GM12878 (cell line): ENCODE results near the gene ETF1. TPM values are rescaled to one million over a fixed set of nuclear protein-coding genes. Genes with fewer than 3 reads are reported as not detected.

ENCODE experiments used
- ATAC-seq: fragments of 200-7000 bp; cut with Tn5 transposase; 3 replicates; pipeline ENCODE4 v1.9.1; 2020; ENCODE audit warnings: mild to moderate bottlenecking, moderate library complexity
- BruUV-seq: library from RNA; stranded (reverse); fragments of 400-500 nt; replicated peaks from 2 replicates; lab custom pipeline; 2021; lab: Mats Ljungman, UMichigan
- CTCF ChIA-PET: fragments of 300-600 bp; sonication (Branson Sonifier 250); formaldehyde crosslinking; extraction: SDS; loops from one replicate; lab custom pipeline; 2021; ENCODE audit warnings: inconsistent platforms; lab: Yijun Ruan, JAX
- POLR2A ChIA-PET: fragments of 350-600 bp; formaldehyde crosslinking; extraction: SDS; loops from one replicate; lab custom pipeline; 2021; ENCODE audit warnings: inconsistent platforms; lab: Charles Lee
- RAD21 ChIA-PET: fragments of 300-600 bp; sonication (Branson Sonifier 250); formaldehyde crosslinking; loops from one replicate; lab custom pipeline; 2023; ENCODE audit warnings: antibody characterized with exemption; ENCODE audit not compliant: unreplicated experiment; lab: Charles Lee
- SMC1A ChIA-PET: fragments of 300-600 bp; sonication (Branson Sonifier 250); formaldehyde crosslinking; loops from one replicate; lab custom pipeline; 2023; ENCODE audit not compliant: unreplicated experiment, uncharacterized antibody; lab: Charles Lee
- DNase-seq: peaks from one replicate; pipeline ENCODE4 v3.0.0-alpha.2; 2011; ENCODE audit warnings: low read depth, low spot score
- FAIRE-seq: peaks from 3 replicates; lab custom pipeline; 2011; peaks lifted over from hg19 to GRCh38; lab: Jason Lieb, UNC
- H2AFZ ChIP-seq: 2 replicates; pipeline ENCODE4 v1.6.0; 2011; ENCODE audit warnings: low read depth, low read length, control low read depth; ENCODE audit not compliant: control insufficient read depth
- H3K27ac ChIP-seq: 2 replicates; pipeline ENCODE4 v1.5.1; 2011; ENCODE audit warnings: control low read depth; ENCODE audit not compliant: control insufficient read depth, insufficient read depth
- H3K27me3 ChIP-seq, 2 experiments: replicated peaks in 1 of 2; 2 replicates each; pipeline versions ENCODE4 v1.6.0 to v1.6.1; 2011; ENCODE audit warnings: low read length in 1 of 2; ENCODE audit not compliant: control insufficient read depth in 2 of 2, insufficient read depth in 2 of 2
- H3K36me3 ChIP-seq, 2 experiments: 2 replicates each; pipeline ENCODE4 v1.5.1; 2011; ENCODE audit warnings: low read length in 1 of 2; ENCODE audit not compliant: control insufficient read depth in 2 of 2, insufficient read depth in 2 of 2
- H3K4me1 ChIP-seq: 2 replicates; pipeline ENCODE4 v1.6.1; 2011; ENCODE audit warnings: mild to moderate bottlenecking, low read length, moderate library complexity, mixed read lengths; ENCODE audit not compliant: control insufficient read depth, insufficient read depth
- H3K4me2 ChIP-seq: 2 replicates; pipeline ENCODE4 v1.6.0; 2011; ENCODE audit warnings: control low read depth; ENCODE audit not compliant: control insufficient read depth, insufficient read depth
- H3K4me3 ChIP-seq: fragments of 200-600 bp; sonication (generic); 2 replicates; pipeline ENCODE4 v1.5.1; 2016
- H3K79me2 ChIP-seq: 2 replicates; pipeline ENCODE4 v1.6.0; 2011; ENCODE audit warnings: low read length; ENCODE audit not compliant: control insufficient read depth, insufficient read depth
- H3K9ac ChIP-seq: 2 replicates; pipeline ENCODE4 v1.8.0; 2011; ENCODE audit warnings: low read length, control low read depth, mixed read lengths; ENCODE audit not compliant: control insufficient read depth, insufficient read depth
- H3K9me3 ChIP-seq: replicated peaks from 3 replicates; pipeline ENCODE4 v1.5.1; 2011; ENCODE audit warnings: mild to moderate bottlenecking, low read length; ENCODE audit not compliant: control insufficient read depth, insufficient read depth
- H4K20me1 ChIP-seq: 2 replicates; pipeline ENCODE4 v1.6.0; 2011; ENCODE audit not compliant: control insufficient read depth, insufficient read depth
- BRCA1 ChIP-seq: IDR thresholded peaks from 2 replicates; pipeline ENCODE4 v1.6.1; 2011; ENCODE audit warnings: low read depth, low read length, improper control_type of control experiment
- CEBPB ChIP-seq, 2 experiments: fragments of 150-350 bp in 1 of 2; IDR thresholded peaks; 2 replicates each; pipeline ENCODE4 v1.6.1; 2012 to 2014; ENCODE audit warnings: low read depth in 2 of 2, low read length in 2 of 2, borderline replicate concordance in 1 of 2, inconsistent platforms in 1 of 2
- HDAC6 ChIP-seq: fragments of 200-600 bp; sonication (generic); IDR thresholded peaks from one replicate; pipeline ENCODE4 v1.8.0; 2017; ENCODE audit warnings: antibody characterized with exemption; ENCODE audit not compliant: unreplicated experiment
- JUNB ChIP-seq: IDR thresholded peaks from 2 replicates; pipeline ENCODE4 v1.6.1; 2016; ENCODE audit warnings: antibody characterized with exemption, mild to moderate bottlenecking
- NR2C2 ChIP-seq: IDR thresholded peaks from 2 replicates; pipeline ENCODE4 v1.6.1; 2011; ENCODE audit warnings: borderline replicate concordance, low read depth; ENCODE audit not compliant: control insufficient read depth, insufficient read length
- PAX8 ChIP-seq: fragments of 450-650 bp; IDR thresholded peaks from 2 replicates; pipeline ENCODE4 v1.6.1; 2017; ENCODE audit warnings: mild to moderate bottlenecking, moderate library complexity
- RCOR1 ChIP-seq: conservative IDR thresholded peaks from 2 replicates; pipeline ENCODE4 v1.6.1; 2012; ENCODE audit warnings: low read depth, low read length, improper control_type of control experiment
- SMC3 ChIP-seq: IDR thresholded peaks from 2 replicates; pipeline ENCODE4 v1.6.1; 2011; ENCODE audit warnings: low read length, improper control_type of control experiment, borderline replicate concordance
- TAF1 ChIP-seq: IDR thresholded peaks from 2 replicates; pipeline ENCODE4 v1.6.1; 2011; ENCODE audit warnings: mild to moderate bottlenecking, low read depth, low read length, borderline replicate concordance
- WGBS: methylation state at CpG from one replicate; pipeline ENCODE4 v1.1.6; 2016; ENCODE audit warnings: low lambda C conversion rate; ENCODE audit not compliant: insufficient replicate concordance, insufficient coverage; ENCODE audit errors: missing lambda C conversion rate; 5-methylcytosine and 5-hydroxymethylcytosine counted together
- in situ Hi-C: fragments of 300-500 bp; cut with MboI; formaldehyde crosslinking; loops from 9 replicates; pipeline ENCODE4 v1.14.3; 2018; ENCODE audit warnings: mixed read lengths
- intact Hi-C: fragments of 100-400 bp; cut with micrococcal nuclease; formaldehyde crosslinking; loops from one replicate; pipeline ENCODE4 v1.14.2; 2022; ENCODE audit not compliant: unreplicated experiment
- polyA plus RNA-seq, 11 experiments: library from polyadenylated mRNA; depleted of rRNA in 4 of 11; unstranded in 6 of 11; stranded (reverse) in 5 of 11; fragments of >200 nt; fragmentation: Nextera tagmentation in 4 of 11; fragmentation: Illumina TruSeq in 1 of 11; extraction: Ambion mirVana in 4 of 11; extraction: Trizol in 1 of 11; gene quantifications; 1 replicate in 1 of 11; 2 replicates in 10 of 11; pipeline versions ENCODE4 v1.2.1 to v1.2.3, GENCODE V29; 2011 to 2016; ENCODE audit warnings: inconsistent platforms in 2 of 11, missing spikeins in 2 of 11, low read depth in 1 of 11
- total RNA-seq, 4 experiments: library from RNA; depleted of rRNA in 3 of 4; stranded (reverse); fragments of >200 nt in 3 of 4; fragmentation: Illumina TruSeq in 1 of 4; extraction: Trizol in 1 of 4; gene quantifications; 2 replicates each; pipeline versions ENCODE4 v1.2.1 to v1.2.3, GENCODE V29; 2013 to 2021

Gene ETF1
- total and polyA plus RNA-seq, 10 of the 15 experiments (the other 5 are each of a cell fraction or from before 2014, with no cell fraction given): 29.8 to 145 (median 108) TPM

DNA sequence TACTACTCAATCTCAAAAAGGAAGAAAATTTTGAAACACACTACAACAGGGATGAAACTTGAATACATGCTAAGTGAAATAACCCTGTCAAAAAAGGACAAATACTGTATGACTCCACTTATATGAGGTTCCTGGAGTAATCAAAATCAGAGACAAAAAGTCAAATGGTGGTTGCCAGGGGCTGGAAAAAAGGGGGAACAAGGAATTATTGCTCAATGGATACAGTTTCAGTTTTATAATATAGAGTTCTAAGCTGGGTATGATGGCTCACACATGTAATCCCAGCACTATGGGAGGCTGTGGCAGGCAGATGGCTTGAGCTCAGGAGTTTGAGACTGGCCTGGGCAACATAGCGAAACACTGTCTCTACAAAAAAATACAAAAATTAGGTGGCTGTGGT lies 29.0 kb downstream of the ETF1 start:
- DNase-seq (no peak), FAIRE-seq (no peak), ATAC-seq (no peak)
- Histone ChIP-seq H2AFZ (no peak overlapping the region), H3K27ac (no peak overlapping the region), H4K20me1 (no peaks in the 10 kb centered on the region), H3K27me3 (no peaks in the 10 kb centered on the region), H3K9me3 (no peaks in the 10 kb centered on the region), H3K4me2 (no peak overlapping the region), H3K79me2 (no peaks in the 10 kb centered on the region), H3K9ac (no peak overlapping the region), H3K4me1 (no peaks in the 10 kb centered on the region), H3K4me3 (no peak overlapping the region), H3K36me3 (peaks cover 19 to 34% of the 10 kb centered on the region in 2 experiments; a peak in 3 of 4 replicates)
- ChIA-PET POLR2A (interaction anchor here (1.2 kb wide), 1 partner anchor 13 kb away, joined by 3 read pairs; no protein-coding TSS in a partner anchor), CTCF (interaction anchor here (0.9 to 4.0 kb wide), 3 partner anchors 64 to 87 kb away, joined by 3 to 13 read pairs (median 4); no protein-coding TSS in a partner anchor), SMC1A (no interaction called here), RAD21 (interaction anchor here (1.1 kb wide), 1 partner anchor 11 kb away, joined by 3 read pairs; no protein-coding TSS in a partner anchor)
- BruUV-seq: no TSS peak
- 100% methylated on average over 1 of the region's 1 CpG for WGBS
- intact Hi-C loops (no loop called here), in situ Hi-C loops (loop anchor here (25.0 kb wide), 1 partner anchor 327 kb away; the partner anchor contains the start of genes BRD8 and KIF20A)
- TF ChIP-seq RCOR1 (no peak), NR2C2 (no peak), SMC3 (no peak), JUNB (no peak), HDAC6 (no peak), CEBPB (IDR thresholded peaks at IDR 0.05; ENCODE audit: borderline replicate concordance in 1 of 2, low read depth in 2 of 2, low read length in 2 of 2) (no peak), PAX8 (no peak), BRCA1 (no peak), TAF1 (no peak)
